Testis (tissue), 2 donors: ENCODE measurements around the gene GGTLC1.

ENCODE experiments used
- POLR2A ChIP-seq: fragments of 450-650 bp; IDR thresholded peaks from one replicate; pipeline ENCODE4 v1.6.1; 2017; ENCODE audit warnings: antibody characterized with exemption, mild to moderate bottlenecking, moderate library complexity
- TF ChIP-seq, protein P1 (sequence below), 3 experiments: fragments of 450-650 bp in 2 of 3; fragments of 200-600 bp in 1 of 3; sonication (generic) in 1 of 3; IDR thresholded peaks; one replicate each; pipeline ENCODE4 v1.5.1; 2016 to 2019; ENCODE audit warnings: antibody characterized with exemption in 3 of 3, mild to moderate bottlenecking in 2 of 3, moderate library complexity in 1 of 3

DNA sequence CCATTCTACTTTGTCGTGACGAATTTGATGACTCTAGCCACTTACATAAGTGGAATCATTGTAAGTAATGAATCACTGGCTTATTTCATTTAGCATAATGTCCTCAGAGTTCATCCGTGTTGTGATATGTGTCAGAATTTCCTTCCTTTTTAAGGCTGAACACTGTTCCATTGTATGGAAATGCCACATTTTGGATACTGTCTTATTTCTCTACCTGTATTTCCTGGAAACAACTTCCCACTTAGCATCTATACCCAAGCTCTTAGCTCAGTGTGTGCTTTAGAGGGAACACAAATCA, 28.8 kb upstream of the GGTLC1 start:
- TF ChIP-seq, protein P1, sequence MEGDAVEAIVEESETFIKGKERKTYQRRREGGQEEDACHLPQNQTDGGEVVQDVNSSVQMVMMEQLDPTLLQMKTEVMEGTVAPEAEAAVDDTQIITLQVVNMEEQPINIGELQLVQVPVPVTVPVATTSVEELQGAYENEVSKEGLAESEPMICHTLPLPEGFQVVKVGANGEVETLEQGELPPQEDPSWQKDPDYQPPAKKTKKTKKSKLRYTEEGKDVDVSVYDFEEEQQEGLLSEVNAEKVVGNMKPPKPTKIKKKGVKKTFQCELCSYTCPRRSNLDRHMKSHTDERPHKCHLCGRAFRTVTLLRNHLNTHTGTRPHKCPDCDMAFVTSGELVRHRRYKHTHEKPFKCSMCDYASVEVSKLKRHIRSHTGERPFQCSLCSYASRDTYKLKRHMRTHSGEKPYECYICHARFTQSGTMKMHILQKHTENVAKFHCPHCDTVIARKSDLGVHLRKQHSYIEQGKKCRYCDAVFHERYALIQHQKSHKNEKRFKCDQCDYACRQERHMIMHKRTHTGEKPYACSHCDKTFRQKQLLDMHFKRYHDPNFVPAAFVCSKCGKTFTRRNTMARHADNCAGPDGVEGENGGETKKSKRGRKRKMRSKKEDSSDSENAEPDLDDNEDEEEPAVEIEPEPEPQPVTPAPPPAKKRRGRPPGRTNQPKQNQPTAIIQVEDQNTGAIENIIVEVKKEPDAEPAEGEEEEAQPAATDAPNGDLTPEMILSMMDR (IDR thresholded peaks at IDR 0.05) = no peak
- TF ChIP-seq POLR2A = no peak
